IMR-90 (cell line): ENCODE data around the gene VPS13C. TPM values are rescaled to one million over a fixed set of nuclear protein-coding genes. Genes with fewer than 3 reads are reported as not detected.

Experiments
- ATAC-seq: fragments of 200-7000 bp; cut with Tn5 transposase; 2 replicates; pipeline ENCODE4 v1.9.1; 2020; ENCODE audit warnings: low read depth, mild to moderate bottlenecking, moderate library complexity
- BruUV-seq: library from RNA; stranded (reverse); fragments of 400-500 nt; replicated peaks from 2 replicates; lab custom pipeline; 2021; lab: Mats Ljungman, UMichigan
- CTCF ChIA-PET: fragments of 300-600 bp; formaldehyde crosslinking; extraction: SDS; loops from one replicate; lab custom pipeline; 2021; ENCODE audit warnings: antibody characterized with exemption; lab: Yijun Ruan, JAX
- POLR2A ChIA-PET: fragments of 300-600 bp; sonication (Branson Sonifier 250); formaldehyde crosslinking; loops from one replicate; lab custom pipeline; 2022; ENCODE audit warnings: antibody characterized with exemption; ENCODE audit not compliant: unreplicated experiment; lab: Charles Lee
- DNase-seq: peaks from one replicate; pipeline ENCODE4 v3.0.0; 2013
- H2AFZ ChIP-seq: replicated peaks from 2 replicates; pipeline ENCODE3; 2013; ENCODE audit warnings: low read length, mild to moderate bottlenecking; ENCODE audit not compliant: poor library complexity
- H2AK5ac ChIP-seq: 2 replicates; pipeline ENCODE4 v1.6.1; 2013; ENCODE audit warnings: low read depth, low read length, inconsistent platforms
- H2AK9ac ChIP-seq: replicated peaks from 2 replicates; pipeline ENCODE3; 2013; ENCODE audit warnings: mild to moderate bottlenecking, low read depth, low read length, moderate library complexity; ENCODE audit not compliant: poor library complexity
- H2BK120ac ChIP-seq: 2 replicates; pipeline ENCODE4 v1.6.1; 2013; ENCODE audit warnings: low read depth, low read length, inconsistent platforms
- H2BK15ac ChIP-seq: 3 replicates; pipeline ENCODE4 v1.6.1; 2013; ENCODE audit warnings: low read depth, low read length, inconsistent platforms
- H2BK20ac ChIP-seq: 2 replicates; pipeline ENCODE4 v1.6.1; 2013; ENCODE audit warnings: low read depth, mild to moderate bottlenecking, inconsistent platforms, low read length, moderate library complexity
- H2BK5ac ChIP-seq: 2 replicates; pipeline ENCODE4 v1.6.1; 2013; ENCODE audit warnings: mild to moderate bottlenecking, low read depth, low read length, inconsistent platforms; ENCODE audit not compliant: poor library complexity, severe bottlenecking
- H3K14ac ChIP-seq: replicated peaks from 2 replicates; pipeline ENCODE4 v1.6.1; 2013; ENCODE audit warnings: low read depth, low read length, inconsistent platforms
- H3K18ac ChIP-seq: 2 replicates; pipeline ENCODE4 v1.6.1; 2013; ENCODE audit warnings: low read depth, low read length, control low read depth
- H3K23ac ChIP-seq: 2 replicates; pipeline ENCODE4 v1.6.1; 2013; ENCODE audit warnings: low read depth, low read length, inconsistent platforms
- H3K27ac ChIP-seq: 2 replicates; pipeline ENCODE4 v1.5.1; 2013; ENCODE audit warnings: mild to moderate bottlenecking, control low read depth, low read length; ENCODE audit not compliant: insufficient read depth
- H3K27me3 ChIP-seq: 2 replicates; pipeline ENCODE4 v1.6.1; 2013; ENCODE audit warnings: low read length; ENCODE audit not compliant: control insufficient read depth, insufficient read depth
- H3K36me3 ChIP-seq: 2 replicates; pipeline ENCODE4 v1.6.1; 2013; ENCODE audit warnings: low read length, mixed read lengths; ENCODE audit not compliant: control insufficient read depth, insufficient read depth
- H3K4ac ChIP-seq: 2 replicates; pipeline ENCODE4 v1.6.1; 2013; ENCODE audit warnings: low read depth, low read length, inconsistent platforms
- H3K4me1 ChIP-seq: 2 replicates; pipeline ENCODE4 v1.6.1; 2013; ENCODE audit warnings: low read length, mixed read lengths; ENCODE audit not compliant: control insufficient read depth, insufficient read depth
- H3K4me2 ChIP-seq: 2 replicates; pipeline ENCODE4 v1.6.1; 2013; ENCODE audit warnings: low read depth, mild to moderate bottlenecking, control low read depth, low read length, moderate library complexity
- H3K4me3 ChIP-seq: 2 replicates; pipeline ENCODE4 v1.5.1; 2013; ENCODE audit warnings: low read depth, mild to moderate bottlenecking, control low read depth, low read length, moderate library complexity; ENCODE audit not compliant: insufficient read depth
- H3K56ac ChIP-seq: 2 replicates; pipeline ENCODE4 v1.6.1; 2013; ENCODE audit warnings: low read length, inconsistent platforms; ENCODE audit not compliant: insufficient read depth; ENCODE audit errors: extremely low read depth
- H3K79me1 ChIP-seq, 2 experiments: 2 replicates each; pipeline ENCODE4 v1.6.1; 2013; ENCODE audit warnings: low read length in 2 of 2, inconsistent platforms in 1 of 2, low read depth in 1 of 2
- H3K9ac ChIP-seq: 2 replicates; pipeline ENCODE4 v1.6.1; 2013; ENCODE audit warnings: low read depth, low read length, control low read depth
- H3K9me1 ChIP-seq: 2 replicates; pipeline ENCODE4 v1.6.1; 2013; ENCODE audit warnings: low read length, inconsistent platforms; ENCODE audit not compliant: insufficient read depth
- H3K9me3 ChIP-seq: 2 replicates; pipeline ENCODE4 v1.6.1; 2013; ENCODE audit warnings: low read length; ENCODE audit not compliant: control insufficient read depth, insufficient read depth
- H4K20me1 ChIP-seq: 2 replicates; pipeline ENCODE4 v1.6.1; 2013; ENCODE audit warnings: low read length, inconsistent platforms; ENCODE audit not compliant: insufficient read depth
- H4K5ac ChIP-seq: 2 replicates; pipeline ENCODE4 v1.6.1; 2013; ENCODE audit warnings: mild to moderate bottlenecking, low read depth, low read length, control low read depth
- H4K8ac ChIP-seq, 2 experiments: 2 replicates each; pipeline ENCODE4 v1.6.1; 2013; ENCODE audit warnings: low read depth in 2 of 2, low read length in 2 of 2, control low read depth in 1 of 2, inconsistent platforms in 1 of 2
- H4K91ac ChIP-seq: 2 replicates; pipeline ENCODE4 v1.6.1; 2013; ENCODE audit warnings: low read depth, low read length, inconsistent platforms; ENCODE audit not compliant: insufficient read depth
- BHLHE40 ChIP-seq: fragments of 150-350 bp; IDR thresholded peaks from 2 replicates; pipeline ENCODE4 v1.6.1; 2016; ENCODE audit warnings: mild to moderate bottlenecking, low read depth, low read length
- FOS ChIP-seq: fragments of 150-350 bp; IDR thresholded peaks from 2 replicates; pipeline ENCODE4 v1.6.1; 2016; ENCODE audit warnings: low read depth, low read length
- MAFK ChIP-seq: IDR thresholded peaks from 2 replicates; pipeline ENCODE4 v1.6.1; 2012; ENCODE audit warnings: low read depth, low read length, improper control_type of control experiment
- MAZ ChIP-seq: IDR thresholded peaks from 2 replicates; pipeline ENCODE4 v1.6.1; 2012; ENCODE audit warnings: low read depth, mild to moderate bottlenecking, low read length, improper control_type of control experiment, moderate library complexity, borderline replicate concordance
- MXI1 ChIP-seq: IDR thresholded peaks from 2 replicates; pipeline ENCODE4 v1.6.1; 2012; ENCODE audit warnings: low read depth, mild to moderate bottlenecking, low read length, moderate library complexity, borderline replicate concordance
- NFE2L2 ChIP-seq: fragments of 150-350 bp; IDR thresholded peaks from 2 replicates; pipeline ENCODE4 v1.6.1; 2016; ENCODE audit warnings: low read depth, mild to moderate bottlenecking, low read length
- POLR2A ChIP-seq: IDR thresholded peaks from 2 replicates; pipeline ENCODE4 v1.6.1; 2012; ENCODE audit warnings: mild to moderate bottlenecking, low read depth, low read length
- RAD21 ChIP-seq: IDR thresholded peaks from 2 replicates; pipeline ENCODE4 v1.6.1; 2012; ENCODE audit warnings: low read length, improper control_type of control experiment
- RCOR1 ChIP-seq: IDR thresholded peaks from 2 replicates; pipeline ENCODE4 v1.6.1; 2012; ENCODE audit warnings: mild to moderate bottlenecking, low read length, improper control_type of control experiment; ENCODE audit not compliant: insufficient replicate concordance
- RFX5 ChIP-seq: IDR thresholded peaks from 2 replicates; pipeline ENCODE4 v1.8.0; 2012; ENCODE audit warnings: low read depth, mild to moderate bottlenecking, low read length, moderate library complexity
- SMC3 ChIP-seq: fragments of 150-350 bp; IDR thresholded peaks from 2 replicates; pipeline ENCODE4 v1.6.1; 2016; ENCODE audit warnings: low read depth, mild to moderate bottlenecking, antibody characterized with exemption, low read length, moderate library complexity
- WGBS, 2 experiments: methylation state at CpG; one replicate each; pipeline versions ENCODE4 v1.1.5 to v1.1.7; 2013; ENCODE audit warnings: missing lambda C conversion rate in 2 of 2; ENCODE audit not compliant: insufficient read length in 1 of 2; ENCODE audit errors: extremely low coverage in 2 of 2; 5-methylcytosine and 5-hydroxymethylcytosine counted together
- dilution Hi-C: fragments of 300-500 bp; cut with HindIII; formaldehyde crosslinking; loops from one replicate; pipeline ENCODE4 v1.14.3; 2018; ENCODE audit warnings: low sequenced_read_pairs; ENCODE audit not compliant: unreplicated experiment
- in situ Hi-C: fragments of 300-500 bp; cut with MboI; formaldehyde crosslinking; loops from 3 replicates; pipeline ENCODE4 v1.14.3; 2019; ENCODE audit warnings: low sequenced_read_pairs, inconsistent platforms, mixed read lengths
- intact Hi-C: fragments of 100-400 bp; cut with micrococcal nuclease; formaldehyde crosslinking; loops from 2 replicates; pipeline ENCODE4 v1.10.0; 2022
- polyA plus RNA-seq, 3 experiments: library from polyadenylated mRNA; depleted of rRNA; stranded (reverse); fragments of >200 nt; gene quantifications; 2 replicates each; pipeline ENCODE4 v1.2.3, GENCODE V29; 2012; ENCODE audit warnings: low replicate concordance in 1 of 3
- total RNA-seq: library from RNA; depleted of rRNA; stranded (reverse); fragments of >200 nt; gene quantifications from 2 replicates; pipeline ENCODE4 v1.2.3, GENCODE V29; 2012
- TF ChIP-seq, protein P1 (sequence below): fragments of 150-350 bp; IDR thresholded peaks from 2 replicates; pipeline ENCODE4 v1.6.1; 2017; ENCODE audit warnings: mild to moderate bottlenecking, antibody characterized with exemption, low read length, low read depth
- TF ChIP-seq, protein P2 (sequence below): fragments of 150-350 bp; IDR thresholded peaks from 2 replicates; pipeline ENCODE4 v1.6.1; 2016; ENCODE audit warnings: low read depth, mild to moderate bottlenecking, low read length, moderate library complexity, borderline replicate concordance
- TF ChIP-seq, protein P3 (sequence below): conservative IDR thresholded peaks from 2 replicates; pipeline ENCODE4 v1.5.1; 2012; ENCODE audit warnings: mild to moderate bottlenecking, low read depth, low read length, improper control_type of control experiment

Gene VPS13C
- total and polyA plus RNA-seq, 2 of the 4 experiments (the other 2 are of a cell fraction) = 8.1 to 32.8 TPM

DNA sequence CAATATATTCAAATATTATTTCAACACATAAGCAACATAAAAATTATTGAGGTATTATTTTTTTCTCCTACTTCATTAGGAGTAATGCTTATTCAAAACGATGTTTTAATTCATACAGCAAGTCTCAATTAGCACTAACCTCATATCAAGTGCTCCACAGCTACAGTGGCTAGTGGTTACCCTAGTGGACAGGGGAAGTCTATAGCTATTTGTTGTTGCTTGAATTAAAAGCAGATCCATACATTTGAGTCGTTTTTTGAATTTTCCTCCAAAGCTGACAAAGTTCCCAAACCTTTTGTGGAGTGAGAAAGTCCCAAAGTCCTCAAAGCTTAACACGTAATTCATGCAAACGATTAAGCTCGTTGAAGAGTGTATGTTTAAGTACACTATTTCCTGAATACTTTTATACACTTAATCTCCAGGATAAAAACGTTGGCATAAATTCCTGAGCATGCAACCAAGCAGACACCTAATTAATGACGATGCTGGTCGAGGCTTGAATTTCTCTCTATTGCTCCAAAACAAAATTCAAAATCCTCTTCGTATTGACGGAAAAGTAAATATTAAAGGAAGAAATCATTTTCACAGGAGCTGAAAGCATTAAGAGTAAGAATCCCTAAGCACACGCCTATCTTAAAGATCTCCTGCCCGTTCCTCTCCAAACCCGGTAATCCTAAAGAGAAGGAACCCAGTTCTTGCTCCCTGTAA is 985 bp downstream of the VPS13C start:
- Histone ChIP-seq H4K5ac (peak overlapping the region; percentile 31; the same call in 1 of the 2 replicates), H2AK9ac (no peak overlapping the region), H3K9me1 (no peaks in the 10 kb centered on the region; the same call in 1 of the 2 replicates), H3K27ac (peak overlapping the region; percentile 58), H2BK120ac (no peak overlapping the region), H3K14ac (peak overlapping the region; percentile 32), H3K18ac (no peak overlapping the region), H3K56ac (peak overlapping the region; percentile 62; the same call in 1 of the 2 replicates), H3K79me1 (peaks cover 9 to 26% of the 10 kb centered on the region in 2 experiments; a peak in 3 of 4 replicates), H4K8ac (peak overlapping the region in 1 of 2 experiments; percentile 33; a peak in 1 of 4 replicates), H3K4me3 (peak overlapping the region; percentile 88), H3K36me3 (no peaks in the 10 kb centered on the region), H3K9me3 (no peaks in the 10 kb centered on the region), H3K4me2 (peak overlapping the region; percentile 88), H2AK5ac (0 out of 2 replicates have a peak overlapping the region, but pooled peaks have one; percentile 14), H4K20me1 (no peaks in the 10 kb centered on the region), H4K91ac (no peak overlapping the region), H3K23ac (peak overlapping the region; percentile 78), H2BK5ac (peak overlapping the region; percentile 41), H2BK15ac (no peak overlapping the region), H3K27me3 (peaks cover 12% of the 10 kb centered on the region), H2BK20ac (no peak overlapping the region), H2AFZ (peak overlapping the region; percentile 100), H3K4me1 (no peaks in the 10 kb centered on the region), H3K9ac (peak overlapping the region; percentile 77), H3K4ac (peak overlapping the region; percentile 56; the same call in 1 of the 2 replicates)
- no peak for ATAC-seq
- no TSS peak for BruUV-seq
- DNase-seq = no peak
- ChIA-PET POLR2A (no interaction called here), CTCF (interaction anchor here (0.6 to 1.8 kb wide), 3 partner anchors 8 to 88 kb away, joined by 3 to 5 read pairs (median 5); no protein-coding TSS in a partner anchor)
- in situ Hi-C loops (no loop called here), intact Hi-C loops (no loop called here), dilution Hi-C loops (no loop called here)
- no CpG with 5 or more reads among the region's 13 CpGs for WGBS, 2 experiments
- TF ChIP-seq RAD21 = no peak
- TF ChIP-seq POLR2A = no peak
- no peak for TF ChIP-seq NFE2L2
- no peak for TF ChIP-seq SMC3
- TF ChIP-seq MAFK = no peak
- no peak for TF ChIP-seq BHLHE40
- TF ChIP-seq, protein P1, sequence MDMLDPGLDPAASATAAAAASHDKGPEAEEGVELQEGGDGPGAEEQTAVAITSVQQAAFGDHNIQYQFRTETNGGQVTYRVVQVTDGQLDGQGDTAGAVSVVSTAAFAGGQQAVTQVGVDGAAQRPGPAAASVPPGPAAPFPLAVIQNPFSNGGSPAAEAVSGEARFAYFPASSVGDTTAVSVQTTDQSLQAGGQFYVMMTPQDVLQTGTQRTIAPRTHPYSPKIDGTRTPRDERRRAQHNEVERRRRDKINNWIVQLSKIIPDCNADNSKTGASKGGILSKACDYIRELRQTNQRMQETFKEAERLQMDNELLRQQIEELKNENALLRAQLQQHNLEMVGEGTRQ = no peak
- no peak for TF ChIP-seq MXI1
- no peak for TF ChIP-seq FOS
- TF ChIP-seq, protein P2, sequence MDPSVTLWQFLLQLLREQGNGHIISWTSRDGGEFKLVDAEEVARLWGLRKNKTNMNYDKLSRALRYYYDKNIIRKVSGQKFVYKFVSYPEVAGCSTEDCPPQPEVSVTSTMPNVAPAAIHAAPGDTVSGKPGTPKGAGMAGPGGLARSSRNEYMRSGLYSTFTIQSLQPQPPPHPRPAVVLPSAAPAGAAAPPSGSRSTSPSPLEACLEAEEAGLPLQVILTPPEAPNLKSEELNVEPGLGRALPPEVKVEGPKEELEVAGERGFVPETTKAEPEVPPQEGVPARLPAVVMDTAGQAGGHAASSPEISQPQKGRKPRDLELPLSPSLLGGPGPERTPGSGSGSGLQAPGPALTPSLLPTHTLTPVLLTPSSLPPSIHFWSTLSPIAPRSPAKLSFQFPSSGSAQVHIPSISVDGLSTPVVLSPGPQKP = no peak
- no peak for TF ChIP-seq RCOR1
- no peak for TF ChIP-seq RFX5
- TF ChIP-seq, protein P3, sequence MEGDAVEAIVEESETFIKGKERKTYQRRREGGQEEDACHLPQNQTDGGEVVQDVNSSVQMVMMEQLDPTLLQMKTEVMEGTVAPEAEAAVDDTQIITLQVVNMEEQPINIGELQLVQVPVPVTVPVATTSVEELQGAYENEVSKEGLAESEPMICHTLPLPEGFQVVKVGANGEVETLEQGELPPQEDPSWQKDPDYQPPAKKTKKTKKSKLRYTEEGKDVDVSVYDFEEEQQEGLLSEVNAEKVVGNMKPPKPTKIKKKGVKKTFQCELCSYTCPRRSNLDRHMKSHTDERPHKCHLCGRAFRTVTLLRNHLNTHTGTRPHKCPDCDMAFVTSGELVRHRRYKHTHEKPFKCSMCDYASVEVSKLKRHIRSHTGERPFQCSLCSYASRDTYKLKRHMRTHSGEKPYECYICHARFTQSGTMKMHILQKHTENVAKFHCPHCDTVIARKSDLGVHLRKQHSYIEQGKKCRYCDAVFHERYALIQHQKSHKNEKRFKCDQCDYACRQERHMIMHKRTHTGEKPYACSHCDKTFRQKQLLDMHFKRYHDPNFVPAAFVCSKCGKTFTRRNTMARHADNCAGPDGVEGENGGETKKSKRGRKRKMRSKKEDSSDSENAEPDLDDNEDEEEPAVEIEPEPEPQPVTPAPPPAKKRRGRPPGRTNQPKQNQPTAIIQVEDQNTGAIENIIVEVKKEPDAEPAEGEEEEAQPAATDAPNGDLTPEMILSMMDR = no peak
- no peak for TF ChIP-seq MAZ
